Stimulated activated naive CD8-positive, alpha-beta T cell treated with anti-CD3 and anti-CD28 coated beads, Interleukin-15, amount 100 ng/mL, for 72 hours (primary cell): ENCODE data around the gene DCAF6.
"Not testable (repeated sequence)": the region's sequence is repeated elsewhere in the genome, so short reads cannot be mapped to it uniquely, and the experiment has no call there.

Experiments
- ATAC-seq: fragments of 150-1000 bp; cut with Tn5 transposase; 2 replicates; pipeline ENCODE4 v1.10.0; 2021; ENCODE audit warnings: mild to moderate bottlenecking, moderate library complexity
- DNase-seq, 2 donors: peaks; one replicate each; pipeline ENCODE4 v3.0.0; 2021 to 2022
- H3K27ac Mint-ChIP-seq, 2 donors: one replicate each; pipeline ENCODE4 v1.8.0; 2022; ENCODE audit warnings: mild to moderate bottlenecking in 2 of 2, mixed read lengths in 2 of 2, moderate library complexity in 2 of 2
- H3K27me3 Mint-ChIP-seq: one replicate; pipeline ENCODE4 v1.8.0; 2022; ENCODE audit warnings: mixed read lengths
- H3K4me1 Mint-ChIP-seq: one replicate; pipeline ENCODE4 v1.8.0; 2022; ENCODE audit warnings: mild to moderate bottlenecking, mixed read lengths
- H3K4me3 Mint-ChIP-seq, 2 donors: one replicate each; pipeline ENCODE4 v1.8.0; 2022; ENCODE audit warnings: mild to moderate bottlenecking in 2 of 2, mixed read lengths in 2 of 2, moderate library complexity in 1 of 2
- H3K9me3 Mint-ChIP-seq, 2 donors: one replicate each; pipeline ENCODE4 v1.8.0; 2022; ENCODE audit warnings: mixed read lengths in 2 of 2

Gene DCAF6

GRCh38 chr1:168005529-168005928, 69.0 kb downstream of the DCAF6 start:
- H3K27me3 Mint-ChIP-seq = no peaks in the 10 kb centered on the region
- no peak for ATAC-seq

GRCh38 chr1:168007691-168008090, 71.2 kb downstream of the DCAF6 start:
- Mint-ChIP-seq H3K27ac (no peak overlapping the region), H3K27me3 (no peaks in the 10 kb centered on the region), H3K4me3 (no peak overlapping the region), H3K9me3 (peaks cover 0 to 5% of the 10 kb centered on the region in 2 donors), H3K4me1 (no peaks in the 10 kb centered on the region)
- DNase-seq (no peak), ATAC-seq (no peak)

More at GRCh38 chr1:168005529-168005928, 69.0 kb downstream of the DCAF6 start:
- Mint-ChIP-seq H3K27ac (no peak overlapping the region), H3K4me1 (no peaks in the 10 kb centered on the region), H3K9me3 (peaks cover 0 to 5% of the 10 kb centered on the region in 2 donors), H3K4me3 (no peak overlapping the region)
- no peak for DNase-seq

- DNase-seq = no peak
These were observed 72.1 kb downstream of the DCAF6 start for GRCh38 chr1:168008595-168008994.

GRCh38 chr1:168009322-168009721, 72.8 kb downstream of the DCAF6 start:
- no peak overlapping the region for H3K27ac Mint-ChIP-seq
- no peaks in the 10 kb centered on the region for H3K27me3 Mint-ChIP-seq
- H3K9me3 Mint-ChIP-seq = peaks cover 0 to 5% of the 10 kb centered on the region in 2 donors
- DNase-seq = no peak
- no peak overlapping the region for H3K4me3 Mint-ChIP-seq
- ATAC-seq = no peak
- no peaks in the 10 kb centered on the region for H3K4me1 Mint-ChIP-seq

More at GRCh38 chr1:168008595-168008994, 72.1 kb downstream of the DCAF6 start:
- peaks cover 0 to 5% of the 10 kb centered on the region in 2 donors for H3K9me3 Mint-ChIP-seq
- H3K4me3 Mint-ChIP-seq = no peak overlapping the region
- ATAC-seq = no peak
- no peaks in the 10 kb centered on the region for H3K4me1 Mint-ChIP-seq
- H3K27me3 Mint-ChIP-seq = no peaks in the 10 kb centered on the region
- H3K27ac Mint-ChIP-seq = no peak overlapping the region

- no peaks in the 10 kb centered on the region for H3K9me3 Mint-ChIP-seq
- H3K27ac Mint-ChIP-seq = no peak overlapping the region
- DNase-seq (no peak), ATAC-seq (no peak)
- no peak overlapping the region for H3K4me3 Mint-ChIP-seq
- H3K27me3 Mint-ChIP-seq = no peaks in the 10 kb centered on the region
- no peaks in the 10 kb centered on the region for H3K4me1 Mint-ChIP-seq
These were observed 82.9 kb downstream of the DCAF6 start for GRCh38 chr1:168019407-168019806.

GRCh38 chr1:168031198-168031597, 94.7 kb downstream of the DCAF6 start:
- DNase-seq (no peak), ATAC-seq (no peak)
- H3K4me3 Mint-ChIP-seq = no peak overlapping the region
- no peaks in the 10 kb centered on the region for H3K9me3 Mint-ChIP-seq
- H3K27ac Mint-ChIP-seq = no peak overlapping the region
- no peaks in the 10 kb centered on the region for H3K27me3 Mint-ChIP-seq
- H3K4me1 Mint-ChIP-seq = no peaks in the 10 kb centered on the region

GRCh38 chr1:168031627-168032026, 95.1 kb downstream of the DCAF6 start:
- Mint-ChIP-seq H3K27me3 (no peaks in the 10 kb centered on the region), H3K4me3 (no peak overlapping the region), H3K9me3 (no peaks in the 10 kb centered on the region), H3K27ac (no peak overlapping the region), H3K4me1 (no peaks in the 10 kb centered on the region)
- no peak for ATAC-seq
- DNase-seq = no peak

GRCh38 chr1:168032029-168032428, 95.5 kb downstream of the DCAF6 start:
- no peaks in the 10 kb centered on the region for H3K4me1 Mint-ChIP-seq
- H3K27ac Mint-ChIP-seq = no peak overlapping the region
- ATAC-seq (no peak), DNase-seq (no peak)
- no peak overlapping the region for H3K4me3 Mint-ChIP-seq
- no peaks in the 10 kb centered on the region for H3K9me3 Mint-ChIP-seq
- H3K27me3 Mint-ChIP-seq = no peaks in the 10 kb centered on the region

- Mint-ChIP-seq H3K4me3 (no peak overlapping the region), H3K4me1 (no peaks in the 10 kb centered on the region), H3K27ac (no peak overlapping the region), H3K9me3 (no peaks in the 10 kb centered on the region), H3K27me3 (no peaks in the 10 kb centered on the region)
- DNase-seq = no peak
- no peak for ATAC-seq
These were observed 98.9 kb downstream of the DCAF6 start for GRCh38 chr1:168035345-168035744.

GRCh38 chr1:168042362-168042761, 105.9 kb downstream of the DCAF6 start:
- H3K27ac Mint-ChIP-seq = no peak overlapping the region
- no peaks in the 10 kb centered on the region for H3K4me1 Mint-ChIP-seq
- H3K9me3 Mint-ChIP-seq = no peaks in the 10 kb centered on the region
- ATAC-seq (no peak), DNase-seq (no peak)
- no peak overlapping the region for H3K4me3 Mint-ChIP-seq
- no peaks in the 10 kb centered on the region for H3K27me3 Mint-ChIP-seq

GRCh38 chr1:168045311-168045710, 108.8 kb downstream of the DCAF6 start:
- ATAC-seq = no peak
- no peak overlapping the region for H3K27ac Mint-ChIP-seq
- no peaks in the 10 kb centered on the region for H3K9me3 Mint-ChIP-seq
- no peaks in the 10 kb centered on the region for H3K4me1 Mint-ChIP-seq
- no peak for DNase-seq
- no peak overlapping the region for H3K4me3 Mint-ChIP-seq
- no peaks in the 10 kb centered on the region for H3K27me3 Mint-ChIP-seq

- no peak overlapping the region for H3K27ac Mint-ChIP-seq
- DNase-seq = no peak
- H3K27me3 Mint-ChIP-seq = no peaks in the 10 kb centered on the region
- no peaks in the 10 kb centered on the region for H3K4me1 Mint-ChIP-seq
- no peak overlapping the region for H3K4me3 Mint-ChIP-seq
- no peak for ATAC-seq
- no peaks in the 10 kb centered on the region for H3K9me3 Mint-ChIP-seq
These were observed 113.8 kb downstream of the DCAF6 start for GRCh38 chr1:168050307-168050706.

- Mint-ChIP-seq H3K27me3 (no peaks in the 10 kb centered on the region), H3K4me1 (no peaks in the 10 kb centered on the region), H3K9me3 (no peaks in the 10 kb centered on the region), H3K4me3 (no peak overlapping the region), H3K27ac (no peak overlapping the region)
- ATAC-seq (no peak), DNase-seq (no peak)
These were observed 114.4 kb downstream of the DCAF6 start for GRCh38 chr1:168050880-168051279.

GRCh38 chr1:168053681-168054080, 117.2 kb downstream of the DCAF6 start:
- H3K27ac Mint-ChIP-seq = no peak overlapping the region
- no peak overlapping the region for H3K4me3 Mint-ChIP-seq
- no peak for DNase-seq
- no peaks in the 10 kb centered on the region for H3K9me3 Mint-ChIP-seq
- H3K27me3 Mint-ChIP-seq = no peaks in the 10 kb centered on the region
- no peaks in the 10 kb centered on the region for H3K4me1 Mint-ChIP-seq
- ATAC-seq = no peak

- ATAC-seq (no peak), DNase-seq (no peak)
- no peak overlapping the region for H3K27ac Mint-ChIP-seq
- no peaks in the 10 kb centered on the region for H3K27me3 Mint-ChIP-seq
- no peaks in the 10 kb centered on the region for H3K9me3 Mint-ChIP-seq
- H3K4me1 Mint-ChIP-seq = no peaks in the 10 kb centered on the region
- H3K4me3 Mint-ChIP-seq = no peak overlapping the region
These were observed 117.6 kb downstream of the DCAF6 start for GRCh38 chr1:168054117-168054516.

- H3K4me1 Mint-ChIP-seq, H3K27me3 Mint-ChIP-seq, H3K27ac Mint-ChIP-seq, DNase-seq, H3K4me3 Mint-ChIP-seq, H3K9me3 Mint-ChIP-seq: not testable (repeated sequence)
- peak; percentile 84 for ATAC-seq
These were observed 119.7 kb downstream of the DCAF6 start for GRCh38 chr1:168056152-168056551.

- no peaks in the 10 kb centered on the region for H3K9me3 Mint-ChIP-seq
- no peak overlapping the region for H3K4me3 Mint-ChIP-seq
- ATAC-seq (no peak), DNase-seq (no peak)
- H3K4me1 Mint-ChIP-seq = no peaks in the 10 kb centered on the region
- no peaks in the 10 kb centered on the region for H3K27me3 Mint-ChIP-seq
- no peak overlapping the region for H3K27ac Mint-ChIP-seq
These were observed 120.9 kb downstream of the DCAF6 start for GRCh38 chr1:168057355-168057754.
